ENCODE measurements around the gene DNAJC5. TPM values are rescaled to one million over a fixed set of nuclear protein-coding genes. Genes with fewer than 3 reads are reported as not detected.

Gene DNAJC5
- total and polyA plus RNA-seq, 2 of the 8 experiments (the other 6 are each of a cell fraction or from before 2014, with no cell fraction given), result 19.2 to 31.2 TPM

GRCh38 chr20:63847237-63848002 lies 47.5 kb upstream of the DNAJC5 start (continued):
- TF ChIP-seq GABPA (IDR thresholded peaks at IDR 0.05; ENCODE audit: borderline replicate concordance, insufficient read depth, low read length) (0 out of 2 replicates have a peak, but pooled peaks have one; percentile 19), POLR2AphosphoS5 (IDR thresholded peaks at IDR 0.05; ENCODE audit: low read depth, low read length) (no peak), NRF1 (IDR thresholded peaks at IDR 0.05; ENCODE audit: low read depth, low read length) (no peak), SAP30 (IDR thresholded peaks at IDR 0.05; ENCODE audit: insufficient read depth, insufficient replicate concordance, low read length) (no peak), PHF8 (conservative IDR thresholded peaks at IDR 0.05; ENCODE audit: low read depth, low read length) (no peak), YY1 (IDR thresholded peaks at IDR 0.05; ENCODE audit: low read depth, low read length) (no peak), MAFK (IDR thresholded peaks at IDR 0.05; ENCODE audit: low read depth, low read length) (no peak), CREB1 (IDR thresholded peaks at IDR 0.05) (no peak), RXRA (IDR thresholded peaks at IDR 0.05; ENCODE audit: insufficient read depth, low read depth, low read length) (no peak), RAD21 (IDR thresholded peaks at IDR 0.05 in 1 of 2, conservative IDR thresholded peaks at IDR 0.05 in 1 of 2; ENCODE audit: low read depth in 2 of 2, low read length in 2 of 2) (no peak; a peak in 1 of 4 replicates), RFX5 (IDR thresholded peaks at IDR 0.05; ENCODE audit: borderline replicate concordance, low read depth, low read length) (no peak), TEAD4 (IDR thresholded peaks at IDR 0.05; ENCODE audit: low read depth, low read length) (no peak), BACH1 (IDR thresholded peaks at IDR 0.05; ENCODE audit: low read length) (peak; percentile 58; the same call in 1 of the 2 replicates), SIX5 (IDR thresholded peaks at IDR 0.05; ENCODE audit: low read depth, low read length) (no peak), TAF7 (optimal IDR thresholded peaks at IDR 0.05; ENCODE audit: borderline replicate concordance, low read depth, low read length) (peak; percentile 46), SIRT6 (IDR thresholded peaks at IDR 0.05; ENCODE audit: low read length) (no peak), SIN3A (conservative IDR thresholded peaks at IDR 0.05 in 1 of 2, IDR thresholded peaks at IDR 0.05 in 1 of 2; ENCODE audit: low read depth in 1 of 2, low read length in 2 of 2) (no peak), NANOG (IDR thresholded peaks at IDR 0.05; ENCODE audit: insufficient read depth, low read depth, low read length, poor library complexity, severe bottlenecking) (no peak), CBX8 (IDR thresholded peaks at IDR 0.05; ENCODE audit: borderline replicate concordance, low read depth, low read length) (no peak), TCF12 (IDR thresholded peaks at IDR 0.05; ENCODE audit: low read depth, low read length) (peak; percentile 63; the same call in 1 of the 2 replicates), USF2 (IDR thresholded peaks at IDR 0.05; ENCODE audit: low read length) (no peak), SP4 (IDR thresholded peaks at IDR 0.05; ENCODE audit: low read length) (no peak)

Data from H1 (cell line).